GM19328 (cell line): ENCODE data around the gene SCAMP3.
"Not testable (repeated sequence)": the region's sequence is repeated elsewhere in the genome, so short reads cannot be mapped to it uniquely, and the experiment has no call there.

Experiments used
- ATAC-seq: cut with Tn5 transposase; IDR thresholded peaks from one replicate; pipeline ENCODE4 v1.9.1; 2021; ENCODE audit warnings: mild to moderate bottlenecking, moderate library complexity; ENCODE audit not compliant: unreplicated experiment

Gene SCAMP3

GRCh38 chr1:155256058-155256852 lies 5.9 kb downstream of the SCAMP3 start:
- ATAC-seq: no peak

- no peak for ATAC-seq
These were observed 6.7 kb downstream of the SCAMP3 start, which contains the start of gene ENTREP3 for GRCh38 chr1:155255243-155256007. Gene ENTREP3 (minus strand): TSS chr1:155255483. CDS start chr1:155254877, 606 bp downstream.

- ATAC-seq: no peak
These were observed 7.4 kb downstream of the SCAMP3 start for GRCh38 chr1:155254714-155255242.

GRCh38 chr1:155254228-155254713 lies 7.9 kb downstream of the SCAMP3 start:
- ATAC-seq: no peak

GRCh38 chr1:155253797-155254196 lies 8.4 kb downstream of the SCAMP3 start:
- ATAC-seq: no peak

GRCh38 chr1:155253208-155253607 lies 9.0 kb downstream of the SCAMP3 start:
- ATAC-seq: no peak

GRCh38 chr1:155251566-155251965 lies 10.6 kb downstream of the SCAMP3 start:
- ATAC-seq: no peak

- peak; percentile 78 for ATAC-seq
These were observed 11.3 kb downstream of the SCAMP3 start for GRCh38 chr1:155250633-155251449.

GRCh38 chr1:155250246-155250632 lies 11.9 kb downstream of the SCAMP3 start:
- peak; percentile 23 for ATAC-seq

GRCh38 chr1:155247667-155248553 lies 14.2 kb downstream of the SCAMP3 start:
- no peak for ATAC-seq

- not testable (repeated sequence) for ATAC-seq
These were observed 15.4 kb downstream of the SCAMP3 start for GRCh38 chr1:155246796-155247195.

GRCh38 chr1:155245163-155245524 lies 17.0 kb downstream of the SCAMP3 start:
- no peak for ATAC-seq

GRCh38 chr1:155244368-155245162 lies 17.6 kb downstream of the SCAMP3 start:
- ATAC-seq: peak; percentile 87

GRCh38 chr1:155242805-155243358 lies 19.3 kb downstream of the SCAMP3 start:
- no peak for ATAC-seq

- no peak for ATAC-seq
These were observed 20.3 kb downstream of the SCAMP3 start for GRCh38 chr1:155241841-155242264.

GRCh38 chr1:155241069-155241679 lies 21.0 kb downstream of the SCAMP3 start:
- no peak for ATAC-seq

GRCh38 chr1:155236451-155236850 lies 25.7 kb downstream of the SCAMP3 start:
- no peak for ATAC-seq

- ATAC-seq: not testable (repeated sequence)
These were observed 26.8 kb downstream of the SCAMP3 start for GRCh38 chr1:155235375-155235774.
